HG02943 (cell line): ENCODE measurements around the gene MMP13.

ENCODE experiments used
- ATAC-seq: cut with Tn5 transposase; IDR thresholded peaks from one replicate; pipeline ENCODE4 v1.9.1; 2021; ENCODE audit warnings: mild to moderate bottlenecking, low read depth, moderate library complexity; ENCODE audit not compliant: unreplicated experiment

Gene MMP13

GRCh38 chr11:102936864-102937509 lies 18.5 kb downstream of the MMP13 start:
- no peak for ATAC-seq

- ATAC-seq, result no peak
These were observed 20.0 kb downstream of the MMP13 start for GRCh38 chr11:102935514-102935913.

DNA sequence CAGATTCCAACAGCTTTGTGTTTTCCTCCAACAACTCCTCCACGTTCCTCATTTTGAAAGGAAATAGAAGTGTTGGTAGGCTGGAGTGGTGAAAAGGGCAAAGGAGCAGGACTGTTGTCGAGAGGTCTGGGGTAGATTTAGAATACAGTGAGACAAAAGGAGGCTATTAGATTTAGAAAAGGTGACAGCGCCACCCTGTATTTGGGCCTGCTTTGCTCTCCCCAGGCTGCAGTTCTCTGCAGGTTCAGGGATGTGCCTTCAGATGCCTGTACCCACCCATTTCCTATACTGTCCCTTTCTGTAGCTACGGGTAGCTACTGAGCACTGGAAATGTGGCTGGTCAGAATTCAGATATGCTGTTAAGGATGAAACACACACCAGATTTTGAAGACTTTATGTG lies 20.8 kb downstream of the MMP13 start:
- ATAC-seq, result no peak

GRCh38 chr11:102933627-102934026 lies 21.9 kb downstream of the MMP13 start:
- ATAC-seq, result no peak

- ATAC-seq, result no peak
These were observed 22.9 kb downstream of the MMP13 start for GRCh38 chr11:102932678-102933077.

DNA sequence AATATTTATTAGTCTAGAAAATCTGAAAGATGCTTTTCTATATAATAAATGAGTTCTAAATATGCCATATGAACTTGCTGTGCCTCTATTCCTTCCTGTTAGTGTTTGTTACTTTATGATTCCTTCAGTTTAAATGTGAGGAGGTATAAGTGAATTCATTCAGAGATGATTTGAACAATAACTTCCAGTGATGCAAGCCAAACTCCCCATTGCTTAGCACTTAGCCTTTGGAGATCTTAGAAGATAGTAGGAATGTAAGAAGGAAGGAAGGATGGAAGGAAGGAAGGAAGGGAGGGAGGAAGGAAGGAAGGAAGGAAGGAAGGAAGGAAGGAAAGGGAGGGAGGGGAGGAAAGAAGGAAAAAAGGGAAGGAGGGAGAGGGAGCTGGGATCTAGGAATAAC lies 25.1 kb downstream of the MMP13 start:
- ATAC-seq, result no peak

DNA sequence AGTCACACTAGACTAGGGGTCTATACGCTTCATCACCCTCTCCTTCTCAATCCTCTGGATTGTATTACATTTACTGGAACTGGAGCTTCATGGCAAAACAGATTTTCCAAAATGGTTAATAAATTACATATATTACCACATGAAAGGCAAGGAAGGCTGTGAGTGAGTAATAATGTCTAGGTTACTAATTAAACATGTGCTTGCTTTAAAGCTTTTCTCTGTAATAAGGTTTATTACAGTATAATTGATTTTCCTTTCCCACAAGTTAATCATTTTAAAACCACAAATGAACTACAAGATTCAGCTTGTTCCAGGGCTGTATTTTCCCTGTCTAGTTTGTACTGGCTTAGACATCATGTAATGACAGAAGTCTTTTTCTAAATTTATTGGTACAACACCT lies 25.6 kb downstream of the MMP13 start:
- ATAC-seq, result no peak

GRCh38 chr11:102929166-102929565 lies 26.4 kb downstream of the MMP13 start:
- ATAC-seq, result no peak

DNA sequence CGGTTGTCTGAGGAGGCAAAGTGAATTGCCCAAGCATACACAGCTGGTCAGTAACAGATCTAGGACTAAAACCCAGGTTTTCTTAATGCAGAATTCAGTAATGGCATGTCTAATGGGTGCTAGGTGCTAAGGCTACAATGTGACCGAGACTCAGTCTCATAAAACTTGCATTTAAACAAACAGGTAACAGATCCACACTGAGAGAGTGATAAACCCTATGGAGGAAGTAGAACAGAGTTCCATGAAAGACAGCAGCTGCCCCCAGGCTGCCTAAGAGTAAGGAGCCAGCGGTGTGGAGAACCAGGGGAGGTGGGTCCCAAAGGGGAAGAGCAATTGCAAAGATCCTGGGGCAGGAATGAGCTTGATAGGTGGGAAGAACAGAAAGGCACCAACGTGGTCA lies 27.3 kb downstream of the MMP13 start:
- no peak for ATAC-seq

- ATAC-seq, result no peak
These were observed 27.9 kb downstream of the MMP13 start for GRCh38 chr11:102927624-102927990.

DNA sequence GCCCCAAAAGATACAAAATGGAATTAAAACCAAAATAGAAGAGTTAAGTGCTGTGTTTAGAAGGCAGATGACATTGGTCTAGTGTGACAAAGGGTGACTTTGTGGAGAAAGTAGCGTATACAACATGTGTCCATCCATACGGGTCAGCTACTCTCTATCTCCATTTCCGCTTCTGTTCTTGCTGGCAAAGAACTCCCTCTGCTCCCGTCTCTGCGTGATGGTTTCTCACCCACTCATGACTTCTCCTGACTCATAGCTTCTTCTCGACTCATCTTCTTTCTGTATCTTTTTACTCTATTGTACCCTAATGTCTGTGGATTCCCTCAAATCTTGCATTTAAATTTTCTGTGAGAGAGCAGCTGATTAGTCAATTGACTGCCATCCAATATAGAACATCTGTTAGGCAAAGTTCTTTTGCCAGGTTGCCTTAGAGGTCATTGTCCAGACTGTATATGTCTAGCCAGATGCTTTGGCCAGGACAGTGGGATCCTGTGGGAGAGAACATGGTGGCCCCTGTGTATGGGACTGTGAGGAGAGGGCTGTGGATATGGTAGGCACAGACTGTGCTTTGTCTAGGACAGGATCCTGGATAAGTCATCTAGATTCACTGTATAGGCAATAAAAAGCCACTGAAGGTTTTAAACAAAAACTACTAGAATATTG lies 28.4 kb downstream of the MMP13 start:
- ATAC-seq, result no peak

GRCh38 chr11:102926517-102926916 lies 29.0 kb downstream of the MMP13 start:
- no peak for ATAC-seq

DNA sequence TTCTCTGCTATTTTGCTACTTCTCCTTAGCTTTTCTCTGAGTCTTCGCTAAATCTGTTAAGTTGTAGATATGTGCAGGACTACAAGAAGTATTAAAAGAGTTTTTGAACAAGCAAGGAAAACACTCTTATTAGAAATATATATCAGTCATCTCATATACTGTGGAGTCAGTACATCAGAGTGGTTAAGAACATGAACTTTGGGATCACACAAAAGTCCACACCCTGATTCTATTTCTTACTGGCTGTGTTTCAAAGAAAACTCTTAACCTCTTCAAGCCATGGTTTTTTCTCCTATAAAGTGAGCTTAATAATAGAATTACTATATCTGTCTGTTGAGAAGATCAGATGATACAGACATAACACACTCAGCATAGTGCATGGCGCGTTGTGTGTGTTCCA lies 29.5 kb downstream of the MMP13 start:
- ATAC-seq, result no peak

DNA sequence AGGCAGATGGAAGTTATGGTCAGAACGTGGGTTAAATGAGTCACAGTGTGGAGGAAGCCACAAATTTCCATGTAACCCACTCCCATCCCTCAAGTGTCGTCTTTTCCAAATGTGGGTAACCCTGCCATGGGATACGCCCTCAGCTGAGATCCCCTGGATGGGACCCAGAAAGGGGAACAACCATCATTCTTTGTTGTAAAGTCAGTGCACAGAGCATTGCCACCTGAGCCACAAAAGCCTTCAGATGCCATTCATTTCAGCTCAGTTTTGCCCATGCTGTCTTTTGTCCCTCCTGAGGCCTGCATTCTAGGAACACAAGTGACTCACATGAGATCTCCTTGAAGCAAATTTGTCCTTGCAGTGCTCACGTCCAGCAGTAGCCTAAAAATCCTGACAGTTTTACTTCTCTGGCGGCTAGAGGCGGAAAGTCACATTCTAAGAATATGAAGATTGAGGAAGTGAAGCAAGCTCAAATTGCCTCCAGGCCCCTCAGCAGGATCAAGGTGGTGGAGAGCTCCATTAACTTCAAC lies 30.6 kb downstream of the MMP13 start:
- no peak for ATAC-seq

- no peak for ATAC-seq
These were observed 33.8 kb downstream of the MMP13 start for GRCh38 chr11:102921587-102922220.

DNA sequence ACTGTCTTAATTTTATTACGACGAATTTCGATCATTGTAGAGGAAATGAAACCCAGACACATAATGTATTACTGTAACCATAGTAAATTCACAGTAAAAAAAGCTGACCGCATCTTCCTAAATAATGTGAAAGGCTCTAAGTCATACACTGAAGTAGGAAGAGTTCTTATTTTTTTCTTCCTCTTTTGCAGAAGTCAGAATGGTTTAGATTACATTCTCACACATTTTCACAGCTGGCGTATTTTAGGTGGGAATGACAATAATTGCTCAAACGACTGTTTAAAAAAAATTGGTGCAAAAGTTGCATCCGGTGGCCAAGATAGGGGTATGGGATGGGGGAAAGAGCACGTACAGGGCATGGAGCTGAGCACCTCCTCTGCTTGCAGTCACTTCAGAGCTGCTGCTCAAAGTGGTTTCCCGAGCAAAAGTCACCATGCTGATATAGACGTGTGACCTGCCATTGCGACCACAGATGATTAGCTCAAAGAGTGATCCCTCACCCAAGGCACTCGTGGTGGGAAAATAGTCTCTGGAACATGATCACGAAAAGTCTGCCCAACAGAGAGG lies 35.3 kb downstream of the MMP13 start:
- ATAC-seq, result no peak

DNA sequence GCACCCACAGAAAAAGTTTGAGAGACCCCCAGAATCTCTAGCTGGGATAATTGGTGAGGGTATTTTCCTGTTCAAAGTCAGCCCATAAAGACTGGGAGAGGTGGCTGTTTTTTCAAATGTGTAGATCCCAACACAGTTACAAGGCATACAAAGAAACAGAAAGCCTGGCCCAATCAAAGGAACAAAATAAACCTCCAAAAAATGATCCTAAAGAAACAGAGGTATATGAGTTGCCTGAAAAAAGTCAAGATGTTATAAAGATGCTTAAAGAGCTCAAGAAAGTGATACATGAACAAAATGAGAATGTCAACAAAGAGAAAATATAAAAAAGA lies 40.5 kb downstream of the MMP13 start:
- no peak for ATAC-seq

GRCh38 chr11:102914238-102915043 lies 41.1 kb downstream of the MMP13 start:
- no peak for ATAC-seq

DNA sequence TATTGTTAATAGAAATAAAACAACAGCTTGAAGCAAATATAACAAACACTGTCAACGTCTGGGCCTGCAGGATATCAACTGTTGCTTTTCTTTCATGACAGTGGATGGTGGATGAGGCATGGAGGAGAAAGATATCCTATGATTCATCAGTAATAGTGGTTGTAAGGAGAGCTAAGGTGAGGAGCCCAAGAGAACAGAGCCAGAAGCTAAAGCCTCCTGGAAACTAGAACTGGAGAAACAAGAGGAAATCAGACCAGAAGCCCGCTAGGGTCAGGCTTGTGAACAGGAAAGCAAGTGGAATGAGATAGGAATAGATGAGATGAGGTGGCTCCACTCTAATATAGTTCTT lies 43.1 kb downstream of the MMP13 start:
- no peak for ATAC-seq

DNA sequence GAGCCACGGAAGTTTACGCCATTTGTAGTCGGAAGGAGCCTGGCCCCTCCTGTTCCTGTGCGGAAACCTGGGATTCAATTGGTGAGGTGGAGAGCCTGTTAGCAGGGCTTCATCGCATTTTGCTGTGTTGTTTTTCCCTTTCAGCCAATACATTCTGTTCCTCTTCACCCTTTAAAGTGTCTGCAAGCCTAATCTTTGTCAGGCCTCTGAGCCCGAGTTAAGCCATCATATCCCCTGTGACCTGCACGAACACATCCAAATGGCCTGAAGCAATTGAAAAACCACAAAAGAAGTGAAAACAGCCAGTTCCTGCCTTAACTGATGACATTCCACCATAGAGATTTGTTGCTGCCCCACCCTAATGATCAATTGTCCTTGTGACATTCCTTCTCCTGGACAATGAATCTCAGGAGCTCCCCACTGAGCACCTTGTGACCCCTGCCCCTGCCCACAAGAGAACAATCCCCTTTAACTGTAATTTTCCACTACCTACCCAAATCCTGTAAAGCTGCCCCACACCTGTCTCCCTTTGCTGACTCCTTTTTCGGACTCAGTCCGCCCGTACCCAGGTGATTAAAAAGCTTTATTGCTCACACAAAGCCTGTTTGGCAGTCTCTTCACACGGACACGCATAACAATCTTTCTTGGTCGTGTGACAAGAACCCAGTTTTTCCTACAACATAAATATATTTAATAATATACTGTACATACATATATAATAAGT lies 43.6 kb downstream of the MMP13 start:
- ATAC-seq, result no peak
